Fibroblast of skin of left biceps (primary cell): ENCODE data around the gene SPEM2.
"Not testable (repeated sequence)": the region's sequence is repeated elsewhere in the genome, so short reads cannot be mapped to it uniquely, and the experiment has no call there.

ENCODE experiments used
- DNase-seq, 2 experiments: peaks; one replicate each; pipeline ENCODE4 v3.0.0-alpha.2; 2013; ENCODE audit warnings: low read depth in 2 of 2

The SPEM2 gene

GRCh38 chr17:7442142-7442541 lies 16.7 kb downstream of the SPEM2 start:
- no peak for DNase-seq

GRCh38 chr17:7443499-7444485 lies 18.4 kb downstream of the SPEM2 start:
- DNase-seq = no peak

DNA sequence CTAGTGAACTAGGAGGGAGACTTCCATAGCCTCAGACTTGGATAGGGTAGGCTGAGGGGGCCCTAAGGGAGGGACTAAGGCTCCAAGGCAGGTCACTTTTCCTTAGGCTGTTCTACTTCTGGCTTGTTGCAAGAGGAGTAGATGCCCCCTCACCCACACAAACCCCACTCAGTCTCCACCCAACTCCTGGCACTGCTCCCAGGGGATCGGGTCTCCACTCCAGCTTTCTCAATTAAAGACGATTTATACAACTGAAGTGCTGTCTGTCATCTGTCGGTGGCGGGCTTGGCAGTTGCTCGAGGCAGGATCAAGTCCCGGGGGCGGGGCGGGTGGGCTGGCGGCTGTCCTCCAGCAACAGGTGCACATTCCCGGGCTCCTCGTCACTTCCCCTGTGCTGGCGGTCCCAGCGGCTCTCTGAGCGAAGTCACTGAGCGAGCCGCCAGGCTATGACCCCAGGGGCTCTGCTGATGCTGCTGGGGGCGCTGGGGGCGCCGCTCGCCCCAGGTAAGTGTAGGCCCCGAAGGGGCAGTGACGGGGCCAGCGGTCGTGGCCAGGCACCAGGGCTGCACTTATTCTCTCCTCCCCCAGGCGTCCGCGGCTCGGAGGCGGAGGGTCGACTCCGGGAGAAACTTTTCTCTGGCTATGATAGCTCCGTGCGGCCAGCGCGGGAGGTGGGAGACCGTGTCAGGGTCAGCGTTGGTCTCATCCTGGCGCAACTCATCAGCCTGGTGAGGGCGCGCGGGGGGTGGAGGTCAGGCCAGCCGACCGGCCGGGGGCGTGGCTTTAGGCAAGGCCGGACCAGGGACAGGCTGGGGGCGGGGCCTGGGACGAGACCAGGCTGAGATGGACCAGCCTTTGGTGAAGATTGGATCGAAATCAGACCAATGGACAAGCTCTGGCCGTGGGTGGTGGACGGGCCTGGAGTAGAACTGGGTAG lies 19.5 kb downstream of the SPEM2 start, which contains the start of gene CHRNB1:
TSS of gene CHRNB1 (plus strand) at position 380 of the 937 bp plus-strand sequence. CDS start at position 447, 67 bp downstream.
- no peak for DNase-seq

DNA sequence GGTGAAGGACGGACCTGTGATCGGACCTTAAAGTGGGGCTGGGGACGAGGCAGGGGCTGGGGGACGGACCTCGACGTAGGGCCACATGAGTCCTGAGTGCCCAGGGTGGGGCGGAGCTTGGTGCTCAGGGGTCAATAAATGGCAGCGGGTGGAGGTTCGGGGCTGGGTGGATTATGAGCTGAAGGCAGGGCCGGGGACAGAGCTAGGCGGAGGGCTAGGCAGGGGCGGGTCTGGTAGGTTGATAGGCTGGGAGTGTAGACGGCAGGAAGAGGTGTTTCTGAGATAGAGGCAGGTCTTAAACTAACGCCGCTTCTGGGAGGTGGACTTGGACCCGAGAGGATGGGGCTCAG lies 20.2 kb downstream of the SPEM2 start:
- DNase-seq = no peak

GRCh38 chr17:7448461-7448860 lies 23.0 kb downstream of the SPEM2 start:
- DNase-seq = no peak

- no peak for DNase-seq
These were observed 34.6 kb downstream of the SPEM2 start for GRCh38 chr17:7459961-7460545.

DNA sequence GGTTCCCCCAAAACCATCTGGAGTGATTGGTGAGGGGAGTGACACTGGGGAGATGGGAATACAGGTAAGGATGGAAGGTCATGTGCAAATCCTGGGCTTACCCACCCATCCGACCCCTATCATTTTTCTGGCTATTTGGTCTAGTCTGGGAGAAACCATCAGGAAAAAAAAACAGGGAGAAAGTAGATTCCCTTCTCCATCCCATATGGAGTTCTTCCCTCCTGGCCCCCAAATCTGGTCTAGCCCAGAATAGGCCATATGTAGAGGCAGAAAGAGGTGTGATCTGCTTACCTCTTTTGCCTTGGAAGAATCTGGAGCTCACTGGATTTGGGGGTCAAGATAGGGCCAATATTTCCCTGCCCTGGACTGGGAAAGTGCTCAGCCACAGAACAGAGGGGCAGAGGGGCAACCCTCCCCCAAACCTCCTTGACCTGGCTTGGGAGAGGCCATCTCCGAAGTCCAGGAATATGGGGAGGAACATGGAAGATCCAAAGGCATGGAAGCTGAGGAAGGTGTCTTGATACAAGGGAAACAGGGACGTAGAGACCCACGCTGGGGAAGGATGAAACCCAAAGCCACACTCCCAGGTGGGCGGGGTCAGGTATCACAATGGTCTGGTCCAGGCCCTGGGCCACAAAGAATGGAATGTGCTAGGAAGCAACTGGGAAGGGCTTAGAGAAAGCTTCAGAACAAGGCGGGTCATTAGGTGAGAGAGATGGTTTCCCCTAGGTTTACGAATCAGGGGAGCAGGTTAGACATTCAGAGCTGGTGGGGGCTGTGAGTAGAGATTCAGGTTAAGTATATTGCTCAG lies 35.6 kb downstream of the SPEM2 start:
- DNase-seq = no peak

GRCh38 chr17:7462474-7463371 lies 37.3 kb downstream of the SPEM2 start:
- DNase-seq = no peak

DNA sequence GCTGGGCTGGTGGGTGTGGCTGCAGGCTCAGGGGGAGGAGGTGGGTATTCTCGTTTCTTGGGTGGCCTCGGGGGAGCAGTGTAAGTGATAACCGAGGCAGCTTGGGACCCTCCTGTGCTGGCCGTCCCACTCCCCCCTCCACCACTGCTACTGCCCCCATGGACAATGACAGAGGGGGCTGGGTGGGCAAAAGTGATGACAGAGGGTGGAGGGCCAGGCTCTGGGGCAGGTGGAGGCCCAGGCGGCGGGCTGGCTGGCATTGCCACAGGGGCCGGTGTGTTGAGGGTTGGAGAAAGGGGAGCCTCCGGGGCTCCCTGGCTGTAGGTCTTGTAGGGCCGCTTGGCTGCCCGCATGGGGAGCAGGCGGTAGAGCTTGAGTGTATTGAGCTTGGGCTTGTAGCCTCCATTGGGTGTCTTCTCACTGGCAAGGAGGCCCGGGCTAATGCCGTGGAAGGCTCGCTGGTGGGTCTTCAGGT lies 38.0 kb downstream of the SPEM2 start:
- DNase-seq = no peak

GRCh38 chr17:7464081-7464480 lies 38.7 kb downstream of the SPEM2 start:
- DNase-seq = no peak

- no peak for DNase-seq
These were observed 40.3 kb downstream of the SPEM2 start for GRCh38 chr17:7465597-7466275.

DNA sequence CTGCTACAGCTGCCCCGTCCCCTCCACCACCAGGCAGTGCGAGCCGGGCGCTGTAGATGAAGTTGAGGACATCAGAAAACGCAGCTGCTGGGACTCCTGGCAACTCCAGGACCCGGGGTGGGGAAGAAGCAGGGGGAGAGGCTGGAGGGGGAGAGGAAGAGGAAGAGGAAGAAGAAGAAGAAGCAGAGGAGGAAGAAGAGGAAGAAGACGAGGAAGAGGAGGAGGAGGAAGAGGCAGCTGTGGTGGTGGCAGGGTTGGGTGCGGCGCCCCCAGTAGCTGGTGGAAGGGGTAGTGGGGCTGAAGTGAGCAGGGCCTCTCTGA lies 40.9 kb downstream of the SPEM2 start:
- DNase-seq = no peak

DNA sequence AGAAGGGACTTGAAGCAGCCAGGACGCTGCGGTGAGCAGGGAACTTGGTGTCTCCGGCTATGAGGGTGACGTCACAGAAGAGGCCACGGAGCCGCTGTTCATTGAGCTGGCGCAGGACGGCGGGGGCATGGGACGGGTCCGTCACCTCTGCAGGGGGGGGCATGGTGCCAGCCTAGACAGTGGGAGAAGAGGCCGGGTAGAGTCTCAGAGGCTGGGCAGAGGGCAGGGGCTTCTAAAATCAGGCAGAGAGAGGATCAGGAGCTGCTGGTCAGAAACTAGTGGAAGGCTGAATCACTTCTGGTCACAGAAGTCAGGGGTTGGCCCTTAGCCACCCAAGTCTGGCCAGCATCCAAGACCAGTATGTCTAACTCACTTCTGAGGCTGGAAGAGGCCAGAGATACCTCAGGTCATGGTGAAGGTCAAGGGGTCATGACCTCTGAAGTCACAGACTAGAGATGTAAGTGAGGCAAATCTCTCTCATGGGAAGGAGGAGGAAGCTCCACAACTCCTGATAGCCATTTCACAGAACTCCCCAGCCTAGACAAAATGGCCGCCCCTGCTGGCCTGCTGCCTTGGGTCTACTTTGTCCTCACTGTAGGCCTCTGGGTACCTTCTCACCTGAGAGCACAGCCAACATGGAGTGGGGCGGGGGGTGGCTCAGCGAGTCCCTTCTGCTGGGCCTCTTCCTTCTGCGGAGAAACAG lies 41.4 kb downstream of the SPEM2 start:
- DNase-seq = no peak

DNA sequence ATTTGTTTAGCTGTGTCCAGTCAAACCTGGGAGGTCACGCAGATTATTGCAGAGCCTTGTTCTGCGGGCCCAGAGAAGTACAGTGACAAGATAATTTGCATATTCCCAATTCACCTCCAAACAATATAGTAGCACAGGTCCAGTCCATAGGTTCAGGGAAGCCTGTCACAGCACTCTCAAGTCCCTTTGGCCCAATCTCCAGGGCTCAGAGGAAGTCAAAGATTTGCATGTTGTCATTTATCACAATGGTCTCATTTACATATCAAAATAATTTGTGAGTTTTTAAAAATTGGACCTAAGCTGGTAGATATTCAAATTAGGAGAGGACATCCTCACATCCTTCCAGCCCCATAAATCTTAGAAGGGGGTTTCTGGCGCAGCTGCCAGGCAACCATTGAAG lies 42.1 kb downstream of the SPEM2 start:
- DNase-seq = no peak

- no peak for DNase-seq
These were observed 42.9 kb downstream of the SPEM2 start for GRCh38 chr17:7468290-7468689.

- no peak for DNase-seq
These were observed 43.5 kb downstream of the SPEM2 start for GRCh38 chr17:7468804-7469389.

- not testable (repeated sequence) for DNase-seq
These were observed 44.4 kb downstream of the SPEM2 start for GRCh38 chr17:7469843-7470242.

DNA sequence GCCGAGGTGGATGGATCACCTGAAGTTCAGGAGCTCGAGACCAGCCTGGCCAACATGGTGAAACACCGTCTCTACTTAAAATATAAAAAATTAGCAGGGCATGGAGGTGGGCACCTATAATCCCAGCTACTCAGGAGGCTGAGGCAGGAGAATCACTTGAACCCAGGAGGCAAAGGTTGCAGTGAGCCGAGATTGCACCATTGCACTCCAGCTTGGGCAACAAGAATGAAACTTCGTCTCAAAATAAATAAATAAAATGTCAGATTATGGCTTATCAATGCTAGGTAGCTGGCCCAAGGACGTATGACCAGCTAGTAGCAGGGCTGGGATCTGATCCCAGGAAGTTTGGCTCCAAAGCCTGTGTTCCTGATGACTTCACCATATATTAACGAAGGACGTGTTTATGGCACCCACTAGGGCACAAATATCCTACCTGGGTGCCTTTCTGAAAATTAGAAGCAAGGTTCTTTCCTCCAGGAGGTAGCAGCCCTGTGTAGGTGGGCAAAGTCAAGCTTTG lies 45.1 kb downstream of the SPEM2 start:
- DNase-seq = not testable (repeated sequence)
